Fibroblast of mammary gland (primary cell): ENCODE results near the gene ST8SIA4.

Source experiments
- DNase-seq: peaks from one replicate; pipeline ENCODE4 v3.0.0-alpha.2; 2010; ENCODE audit warnings: low read depth
- H3K4me3 ChIP-seq: 2 replicates; pipeline ENCODE4 v1.5.1; 2011; ENCODE audit warnings: low read depth, mild to moderate bottlenecking, low read length, moderate library complexity; ENCODE audit not compliant: control insufficient read depth
- CTCF ChIP-seq: conservative IDR thresholded peaks from 2 replicates; pipeline ENCODE4 v1.5.1; 2011; ENCODE audit warnings: low read depth, low read length, inconsistent platforms; ENCODE audit not compliant: control insufficient read depth, insufficient read depth

The ST8SIA4 gene

GRCh38 chr5:100823812-100824211 is 79.3 kb downstream of the ST8SIA4 start:
- no peak for TF ChIP-seq CTCF
- H3K4me3 ChIP-seq, result no peak overlapping the region
- DNase-seq, result no peak

- TF ChIP-seq CTCF, result no peak
- DNase-seq, result no peak
- no peak overlapping the region for H3K4me3 ChIP-seq
Observed at GRCh38 chr5:100821751-100822150, 81.3 kb downstream of the ST8SIA4 start.

GRCh38 chr5:100818340-100818739 is 84.7 kb downstream of the ST8SIA4 start:
- no peak overlapping the region for H3K4me3 ChIP-seq
- DNase-seq, result no peak
- no peak for TF ChIP-seq CTCF

- DNase-seq, result peak; percentile 49
- no peak overlapping the region for H3K4me3 ChIP-seq
- TF ChIP-seq CTCF, result no peak
Observed at GRCh38 chr5:100803397-100803796, 99.7 kb downstream of the ST8SIA4 start.

GRCh38 chr5:100802208-100802607 is 100.9 kb downstream of the ST8SIA4 start:
- TF ChIP-seq CTCF, result no peak
- H3K4me3 ChIP-seq, result no peak overlapping the region
- DNase-seq, result no peak

- DNase-seq, result no peak
- TF ChIP-seq CTCF, result no peak
- H3K4me3 ChIP-seq, result no peak overlapping the region
Observed at GRCh38 chr5:100800562-100800961, 102.5 kb downstream of the ST8SIA4 start.

- TF ChIP-seq CTCF, result no peak
- no peak overlapping the region for H3K4me3 ChIP-seq
- no peak for DNase-seq
Observed at GRCh38 chr5:100799166-100799565, 103.9 kb downstream of the ST8SIA4 start.
